Measurements from ENCODE around the gene POM121L2.
"Not testable (repeated sequence)": the region's sequence is repeated elsewhere in the genome, so short reads cannot be mapped to it uniquely, and the experiment has no call there.

The POM121L2 gene

DNA sequence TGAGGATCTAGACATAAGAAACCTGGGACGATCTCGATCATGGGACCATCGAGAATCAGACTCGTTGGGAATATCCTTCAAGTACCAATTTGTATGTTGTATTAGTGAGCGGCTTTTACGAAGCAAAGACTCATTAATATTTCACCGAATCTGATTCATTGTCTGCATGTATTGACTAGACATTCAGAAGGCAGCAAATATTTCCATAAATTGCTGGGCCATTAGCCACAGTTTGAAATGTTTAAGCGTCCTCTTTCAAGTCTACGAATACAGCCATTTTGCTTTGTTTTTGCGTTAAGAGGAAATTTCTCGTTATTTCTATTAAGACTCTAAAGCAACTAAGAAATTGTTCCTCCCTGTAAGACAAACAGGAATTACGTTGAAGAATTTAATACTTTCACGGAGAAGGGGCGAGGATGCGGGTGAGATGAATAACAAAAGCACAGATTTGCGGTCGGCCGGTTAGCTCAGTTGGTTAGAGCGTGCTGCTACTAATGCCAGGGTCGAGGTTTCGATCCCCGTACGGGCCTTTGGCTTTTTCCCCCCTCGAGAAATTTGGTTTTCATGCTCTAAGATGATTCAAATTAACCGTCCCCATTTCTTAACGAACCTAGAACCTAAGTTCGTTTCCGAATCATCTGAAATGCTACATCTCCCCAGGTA, 18.5 kb downstream of the POM121L2 start:
- DNase-seq = no peak

DNA sequence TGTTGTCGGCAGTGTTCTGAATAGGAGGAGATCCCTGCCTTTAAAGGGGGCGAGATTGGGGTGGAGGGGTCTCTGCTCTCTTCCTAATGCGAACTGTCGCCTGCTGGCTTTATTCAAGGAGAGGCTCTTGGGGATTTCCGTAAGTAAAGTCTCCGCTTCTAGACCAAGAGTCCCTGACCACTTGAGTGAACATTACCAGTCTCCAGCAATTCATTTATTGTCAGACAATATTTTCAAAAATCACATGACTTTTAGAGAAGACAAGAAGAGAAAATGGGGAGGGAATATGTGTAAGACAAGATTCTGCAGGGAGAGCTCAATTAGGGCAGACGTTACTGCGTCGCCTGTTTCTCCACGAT, 21.2 kb downstream of the POM121L2 start:
- no peak for DNase-seq

DNA sequence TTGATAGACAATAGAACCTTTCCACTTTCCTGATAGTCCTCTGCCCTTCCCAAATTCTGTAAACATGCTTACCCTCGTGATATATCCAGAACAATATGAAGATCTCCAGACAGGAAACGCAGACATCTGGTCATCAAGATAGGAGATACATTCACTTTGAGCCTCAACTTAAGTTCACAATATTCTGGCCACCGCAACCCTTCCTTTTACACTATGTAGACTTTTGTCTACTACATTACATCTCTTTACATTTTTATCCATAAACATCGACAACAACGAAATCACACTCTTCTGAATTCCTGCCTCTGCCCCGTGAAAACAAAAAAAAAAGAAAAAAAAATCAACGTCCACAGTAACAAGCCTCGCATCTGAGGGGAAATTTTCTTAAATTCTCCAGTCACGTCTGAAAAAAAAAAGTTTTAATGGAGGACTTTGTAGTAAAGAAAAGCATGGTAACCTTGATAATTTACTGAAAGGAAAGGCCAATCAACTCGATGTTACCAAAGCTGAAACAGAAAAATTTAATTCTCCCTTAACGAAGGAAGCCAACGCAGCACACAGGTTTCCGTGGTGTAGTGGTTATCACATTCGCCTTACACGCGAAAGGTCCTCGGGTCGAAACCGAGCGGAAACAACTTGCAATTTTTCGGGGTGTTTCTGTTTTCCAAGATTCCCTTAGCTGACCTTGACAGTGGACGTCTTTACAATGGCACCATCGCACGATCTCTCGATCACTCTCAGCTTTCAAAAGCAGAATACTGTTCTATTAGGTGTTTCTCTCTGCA, 21.8 kb downstream of the POM121L2 start:
- no peak for DNase-seq

DNA sequence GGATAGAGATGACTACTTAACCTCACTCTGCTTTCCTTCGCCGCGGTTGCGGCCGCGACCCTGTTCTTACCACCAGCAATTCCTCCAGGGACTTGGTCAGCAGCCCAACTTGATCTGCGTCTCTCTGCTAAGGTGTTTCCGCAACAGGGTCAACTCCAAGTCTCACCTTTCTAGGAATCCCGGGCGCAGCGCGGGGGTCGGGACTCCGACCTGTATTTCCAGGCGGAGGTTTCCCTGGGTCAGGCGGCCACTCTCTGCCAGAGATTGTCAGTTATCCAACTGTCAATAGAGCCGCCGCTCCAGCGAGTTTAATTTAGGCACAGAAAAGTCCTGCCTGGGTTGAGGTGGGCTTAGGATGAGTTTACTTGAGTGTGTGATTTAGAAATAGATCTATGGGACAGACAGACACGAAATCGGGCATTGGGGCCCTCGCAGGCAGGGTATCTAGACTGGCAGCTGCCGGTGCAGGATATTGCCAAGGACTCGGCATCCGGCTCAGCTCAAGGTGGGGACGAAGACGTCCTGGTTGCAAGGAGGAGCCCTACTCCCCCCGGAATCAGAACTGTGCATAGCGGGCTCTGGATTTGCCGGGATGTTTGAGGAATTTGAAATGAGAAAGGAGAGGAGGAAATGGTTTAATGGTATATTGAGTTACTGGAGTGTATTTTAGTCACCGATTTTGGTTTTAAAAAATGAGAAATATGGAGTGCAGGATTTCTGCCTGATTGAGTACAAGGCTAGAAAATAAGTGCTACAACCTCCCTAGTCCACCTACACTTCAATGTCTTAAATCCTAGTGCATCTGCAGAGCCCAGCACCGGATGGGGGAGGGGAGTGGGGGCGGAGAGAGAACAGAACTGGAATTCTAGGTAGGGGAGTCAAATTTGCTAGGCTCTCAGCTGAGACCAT, 23.7 kb downstream of the POM121L2 start:
- no peak for DNase-seq

DNA sequence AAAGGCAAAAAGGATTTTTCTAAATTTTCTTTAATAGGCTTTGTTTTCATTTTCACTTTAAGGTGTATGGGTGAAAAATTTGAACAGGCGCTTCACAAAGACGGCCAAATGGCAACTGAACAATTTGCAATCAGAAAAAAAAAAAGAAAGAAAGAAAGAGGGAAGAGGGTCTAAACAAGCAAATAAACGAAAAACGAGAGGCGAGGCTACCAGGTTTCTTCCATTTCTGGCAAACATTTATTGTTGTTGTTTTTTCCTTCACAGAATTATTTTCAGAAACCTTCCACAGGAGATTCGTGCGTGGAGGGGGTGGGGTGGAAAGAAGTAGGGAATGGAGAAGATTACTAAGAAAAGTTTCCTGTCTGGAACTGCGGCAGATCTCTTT, 24.3 kb downstream of the POM121L2 start:
- no peak for DNase-seq

- no peak for DNase-seq
These were observed 25.9 kb downstream of the POM121L2 start for GRCh38 chr6:27286141-27286540.

DNA sequence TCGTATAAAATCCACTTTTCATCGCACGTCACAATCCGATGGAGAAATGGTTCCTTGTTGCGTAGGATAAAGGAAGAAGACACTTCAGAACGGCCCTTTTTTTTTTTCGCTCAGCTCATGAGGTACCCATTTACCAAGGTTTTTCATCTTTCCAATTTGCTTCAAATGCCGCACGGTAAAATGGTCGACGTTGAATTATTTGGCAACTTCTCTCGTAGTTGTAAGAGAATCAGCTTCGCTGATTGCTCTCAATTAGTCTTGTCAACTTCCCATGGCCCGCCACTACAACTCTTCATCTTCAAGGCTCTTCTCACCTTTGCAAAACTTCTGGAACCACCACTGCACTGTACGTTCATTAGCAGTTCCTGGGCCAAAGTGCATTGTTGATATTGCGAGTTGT, 28.8 kb downstream of the POM121L2 start:
- no peak for DNase-seq

GRCh38 chr6:27281569-27281968, 30.5 kb downstream of the POM121L2 start:
- no peak for DNase-seq

- DNase-seq = no peak
These were observed 31.0 kb downstream of the POM121L2 start for GRCh38 chr6:27281105-27281539.

- no peak for DNase-seq
These were observed 31.5 kb downstream of the POM121L2 start for GRCh38 chr6:27280540-27281000.

DNA sequence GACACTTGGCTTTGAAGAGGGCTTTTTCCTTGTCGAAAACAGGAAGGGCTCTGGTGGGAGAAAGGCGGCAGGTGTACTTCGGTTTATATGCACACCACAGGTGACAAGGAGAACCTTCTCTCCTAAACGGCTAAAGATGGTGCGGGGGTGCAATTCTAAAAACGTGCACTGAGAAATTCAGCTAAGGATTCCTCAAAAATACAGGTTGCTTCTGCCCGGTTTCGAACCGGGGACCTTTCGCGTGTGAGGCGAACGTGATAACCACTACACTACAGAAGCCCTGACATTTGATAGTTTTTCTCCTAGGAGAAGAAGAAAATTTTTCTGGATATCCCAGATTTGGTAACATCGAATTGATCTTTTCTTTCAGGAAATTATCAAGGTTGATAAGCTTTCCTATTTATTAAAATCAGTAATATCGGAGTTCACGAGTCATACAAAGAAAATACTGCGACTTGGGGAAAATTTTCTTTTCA, 32.0 kb downstream of the POM121L2 start:
- DNase-seq = no peak

GRCh38 chr6:27279513-27280063, 32.5 kb downstream of the POM121L2 start:
- no peak for DNase-seq

GRCh38 chr6:27275025-27275956, 36.8 kb downstream of the POM121L2 start:
- DNase-seq = no peak

DNA sequence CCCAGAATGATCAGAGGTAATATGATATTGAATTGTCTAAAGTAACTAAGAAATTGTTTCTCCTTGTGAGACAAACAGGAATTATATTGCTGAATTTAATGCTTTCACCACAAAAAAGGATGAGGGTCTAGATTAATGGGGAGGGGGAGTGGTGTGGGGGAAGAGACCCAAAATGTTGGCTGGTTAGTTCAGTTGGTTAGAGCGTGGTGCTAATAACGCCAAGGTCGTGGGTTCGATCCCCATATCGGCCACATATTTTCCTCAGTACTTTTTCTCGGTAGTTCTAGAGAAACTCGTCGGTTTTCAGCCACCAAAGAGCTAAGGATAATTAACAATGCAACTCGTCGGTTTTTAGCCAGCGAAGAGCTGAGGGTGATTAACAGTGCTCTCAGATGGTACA, 38.3 kb downstream of the POM121L2 start:
- DNase-seq = no peak

- DNase-seq = no peak
These were observed 43.3 kb downstream of the POM121L2 start for GRCh38 chr6:27268803-27269202.

DNA sequence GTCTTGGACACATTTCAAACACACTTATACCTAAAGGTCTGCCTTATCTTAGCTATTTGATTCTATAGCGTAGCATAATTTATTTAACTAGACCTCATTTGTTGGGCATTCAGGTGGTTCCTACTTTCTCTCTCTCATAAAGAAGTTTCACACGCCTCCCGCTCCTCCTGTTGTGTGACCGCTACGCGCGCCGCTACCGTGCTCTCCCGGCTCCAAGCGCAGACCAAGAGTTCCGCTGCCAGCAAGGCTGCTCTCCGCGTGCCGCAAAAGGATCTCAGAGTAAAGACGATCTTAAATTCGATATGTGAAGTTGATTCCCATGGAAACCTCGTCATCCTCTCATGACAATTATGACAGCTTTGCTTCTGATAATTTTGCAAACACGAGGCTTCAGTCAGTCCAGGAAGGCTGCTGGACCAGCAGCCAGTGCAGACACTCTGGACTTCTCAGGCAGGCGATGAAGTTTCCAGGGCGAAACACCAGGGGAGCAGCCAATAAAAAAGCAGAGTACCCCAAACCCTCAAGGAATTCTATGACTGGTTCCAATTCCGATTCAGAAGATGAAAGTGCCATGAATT, 44.1 kb downstream of the POM121L2 start:
- DNase-seq = no peak

DNA sequence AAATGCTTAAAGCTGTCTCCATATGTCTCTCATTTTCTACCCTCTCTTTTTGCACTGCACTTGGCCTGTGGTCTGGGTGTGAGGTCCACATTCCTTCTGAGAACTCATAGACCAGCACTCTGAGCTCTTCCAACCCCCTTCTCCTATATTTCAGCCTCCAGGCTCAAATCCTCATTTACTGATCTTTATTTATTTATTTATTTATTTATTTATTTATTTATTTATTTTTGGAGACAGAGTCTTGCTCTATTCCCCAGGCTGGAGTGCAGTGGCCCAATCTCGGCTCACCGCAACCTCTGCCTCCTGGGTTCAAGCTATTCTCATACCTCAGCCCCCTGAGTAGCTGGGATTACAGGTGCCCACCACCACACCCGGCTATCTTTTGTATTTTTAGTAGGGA, 45.1 kb downstream of the POM121L2 start:
- not testable (repeated sequence) for DNase-seq

GRCh38 chr6:27263886-27264285, 48.2 kb downstream of the POM121L2 start:
- no peak for DNase-seq

GRCh38 chr6:27260836-27261375, 51.2 kb downstream of the POM121L2 start:
- no peak for DNase-seq

DNA sequence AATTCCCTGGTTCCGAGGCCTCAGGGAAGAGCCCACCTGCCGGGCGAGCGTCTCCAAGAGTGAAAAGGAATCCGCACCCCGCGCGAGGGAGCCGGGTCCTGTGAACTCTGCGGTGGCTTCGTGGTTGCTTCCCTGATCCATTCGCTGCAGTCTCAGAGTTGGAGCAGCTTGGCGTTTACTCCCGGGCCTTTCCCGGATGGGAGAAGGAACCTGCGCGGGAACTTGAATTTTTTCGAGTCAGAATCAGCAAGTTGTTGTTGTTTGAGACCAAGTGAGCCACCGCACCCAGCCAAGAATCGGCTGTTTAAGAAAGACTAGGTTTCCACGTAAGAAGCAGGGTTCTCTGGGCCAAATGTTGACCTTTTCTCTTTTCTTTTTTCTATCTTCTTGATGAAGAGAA, 51.7 kb downstream of the POM121L2 start:
- no peak for DNase-seq
